Chondrocyte (in vitro differentiated cells): ENCODE results near the gene SNCB. TPM values are rescaled to one million over a fixed set of nuclear protein-coding genes. Genes with fewer than 3 reads are reported as not detected.
A peak's percentile ranks its signal among the peaks of the same experiment; 100 is the strongest.

Experiments used
- DNase-seq: peaks from one replicate; pipeline ENCODE4 v3.0.0; 2021; ENCODE audit warnings: mixed read lengths, low spot score
- H3K27ac Mint-ChIP-seq: one replicate; pipeline ENCODE4 v1.8.0; 2021; ENCODE audit warnings: mild to moderate bottlenecking, moderate library complexity, mixed read lengths; ENCODE audit not compliant: unreplicated experiment
- H3K27me3 Mint-ChIP-seq: 2 replicates; pipeline ENCODE4 v1.8.0; 2021; ENCODE audit warnings: low read depth, mixed read lengths
- H3K36me3 Mint-ChIP-seq: 2 replicates; pipeline ENCODE4 v1.8.0; 2021; ENCODE audit warnings: low read depth, mixed read lengths
- H3K4me1 Mint-ChIP-seq: 2 replicates; pipeline ENCODE4 v1.8.0; 2021; ENCODE audit warnings: low read depth, mild to moderate bottlenecking, mixed read lengths
- H3K4me3 Mint-ChIP-seq: one replicate; pipeline ENCODE4 v1.8.0; 2021; ENCODE audit warnings: mild to moderate bottlenecking, moderate library complexity, mixed read lengths; ENCODE audit not compliant: unreplicated experiment
- H3K9me3 Mint-ChIP-seq: 2 replicates; pipeline ENCODE4 v1.8.0; 2021; ENCODE audit warnings: low read depth, mixed read lengths
- total RNA-seq: library from RNA; stranded (reverse); gene quantifications from 3 replicates; pipeline ENCODE4 v1.2.1, GENCODE V29; 2021
- TF ChIP-seq, protein P1 (sequence below): fragments of 200-600 bp; sonication (generic); IDR thresholded peaks from 2 replicates; pipeline ENCODE4 v1.5.0; 2021; ENCODE audit warnings: antibody characterized with exemption, mild to moderate bottlenecking, moderate library complexity

SNCB gene
- total RNA-seq, 1 donor from 2014 or later: 0.45 TPM

DNA sequence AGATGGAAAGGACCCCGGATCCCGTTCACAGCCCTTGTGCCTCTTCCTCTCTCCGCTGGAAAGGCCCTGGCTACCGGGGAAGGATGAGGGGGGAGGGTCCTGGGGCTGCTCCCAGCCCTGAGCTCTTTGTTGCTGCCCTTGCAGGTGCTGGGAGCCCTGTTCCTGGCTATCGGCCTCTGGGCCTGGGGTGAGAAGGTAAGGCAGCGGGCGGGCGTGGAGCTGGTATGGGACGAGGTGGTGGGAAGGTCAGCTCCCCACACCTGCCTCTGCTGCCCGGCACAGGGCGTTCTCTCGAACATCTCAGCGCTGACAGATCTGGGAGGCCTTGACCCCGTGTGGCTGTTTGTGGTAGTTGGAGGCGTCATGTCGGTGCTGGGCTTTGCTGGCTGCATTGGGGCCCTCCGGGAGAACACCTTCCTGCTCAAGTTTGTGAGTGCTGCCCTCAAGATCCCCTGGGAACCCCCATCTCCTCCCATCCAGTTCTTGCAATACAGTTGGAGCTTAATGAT, 21.2 kb upstream of the SNCB start:
- Mint-ChIP-seq H3K4me3 (no peak overlapping the region), H3K27ac (no peak overlapping the region), H3K36me3 (peaks cover 4% of the 10 kb centered on the region), H3K9me3 (no peaks in the 10 kb centered on the region), H3K4me1 (peaks cover 24% of the 10 kb centered on the region), H3K27me3 (no peaks in the 10 kb centered on the region)
- TF ChIP-seq, protein P1, sequence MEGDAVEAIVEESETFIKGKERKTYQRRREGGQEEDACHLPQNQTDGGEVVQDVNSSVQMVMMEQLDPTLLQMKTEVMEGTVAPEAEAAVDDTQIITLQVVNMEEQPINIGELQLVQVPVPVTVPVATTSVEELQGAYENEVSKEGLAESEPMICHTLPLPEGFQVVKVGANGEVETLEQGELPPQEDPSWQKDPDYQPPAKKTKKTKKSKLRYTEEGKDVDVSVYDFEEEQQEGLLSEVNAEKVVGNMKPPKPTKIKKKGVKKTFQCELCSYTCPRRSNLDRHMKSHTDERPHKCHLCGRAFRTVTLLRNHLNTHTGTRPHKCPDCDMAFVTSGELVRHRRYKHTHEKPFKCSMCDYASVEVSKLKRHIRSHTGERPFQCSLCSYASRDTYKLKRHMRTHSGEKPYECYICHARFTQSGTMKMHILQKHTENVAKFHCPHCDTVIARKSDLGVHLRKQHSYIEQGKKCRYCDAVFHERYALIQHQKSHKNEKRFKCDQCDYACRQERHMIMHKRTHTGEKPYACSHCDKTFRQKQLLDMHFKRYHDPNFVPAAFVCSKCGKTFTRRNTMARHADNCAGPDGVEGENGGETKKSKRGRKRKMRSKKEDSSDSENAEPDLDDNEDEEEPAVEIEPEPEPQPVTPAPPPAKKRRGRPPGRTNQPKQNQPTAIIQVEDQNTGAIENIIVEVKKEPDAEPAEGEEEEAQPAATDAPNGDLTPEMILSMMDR: no peak
- DNase-seq: no peak

DNA sequence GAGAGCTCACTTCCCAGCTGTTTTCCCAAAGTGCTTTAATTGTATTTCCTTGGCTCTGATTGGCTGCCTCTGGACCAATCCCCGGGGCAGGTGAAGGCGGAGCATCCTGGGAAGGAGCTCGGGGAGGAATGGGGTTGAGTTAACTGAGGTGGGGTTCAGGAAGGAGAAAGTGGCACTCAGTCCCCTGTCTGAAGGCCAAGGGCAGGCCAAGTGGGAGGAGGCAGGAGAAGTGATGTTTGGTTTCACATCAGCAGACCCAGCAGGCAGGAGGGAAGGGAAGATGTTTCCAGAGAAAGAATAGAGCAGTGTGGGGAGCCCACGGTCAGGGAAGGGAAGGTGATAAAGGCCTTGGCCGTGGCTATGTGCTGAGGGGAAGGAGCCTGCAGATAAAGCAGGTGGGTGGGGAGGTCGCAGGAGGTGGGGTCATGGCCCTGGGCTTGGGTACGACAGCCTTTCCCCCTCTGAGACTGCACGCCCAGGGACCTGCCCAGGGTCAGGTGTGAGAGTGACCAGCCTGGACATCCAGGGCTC, 20.1 kb upstream of the SNCB start:
- Mint-ChIP-seq H3K4me3 (no peak overlapping the region), H3K27me3 (no peaks in the 10 kb centered on the region), H3K27ac (no peak overlapping the region), H3K9me3 (no peaks in the 10 kb centered on the region), H3K4me1 (peaks cover 27% of the 10 kb centered on the region), H3K36me3 (peaks cover 4% of the 10 kb centered on the region)
- TF ChIP-seq, protein P1: no peak
- no peak for DNase-seq

- H3K9me3 Mint-ChIP-seq: no peaks in the 10 kb centered on the region
- TF ChIP-seq, protein P1: no peak
- H3K4me3 Mint-ChIP-seq: peak overlapping the region; percentile 87
- peak overlapping the region; percentile 27 for H3K27ac Mint-ChIP-seq
- peaks cover 4% of the 10 kb centered on the region for H3K36me3 Mint-ChIP-seq
- peaks cover 27% of the 10 kb centered on the region for H3K4me1 Mint-ChIP-seq
- no peaks in the 10 kb centered on the region for H3K27me3 Mint-ChIP-seq
- DNase-seq: no peak
Measured at GRCh38 chr5:176648474-176649194, 18.3 kb upstream of the SNCB start.

DNA sequence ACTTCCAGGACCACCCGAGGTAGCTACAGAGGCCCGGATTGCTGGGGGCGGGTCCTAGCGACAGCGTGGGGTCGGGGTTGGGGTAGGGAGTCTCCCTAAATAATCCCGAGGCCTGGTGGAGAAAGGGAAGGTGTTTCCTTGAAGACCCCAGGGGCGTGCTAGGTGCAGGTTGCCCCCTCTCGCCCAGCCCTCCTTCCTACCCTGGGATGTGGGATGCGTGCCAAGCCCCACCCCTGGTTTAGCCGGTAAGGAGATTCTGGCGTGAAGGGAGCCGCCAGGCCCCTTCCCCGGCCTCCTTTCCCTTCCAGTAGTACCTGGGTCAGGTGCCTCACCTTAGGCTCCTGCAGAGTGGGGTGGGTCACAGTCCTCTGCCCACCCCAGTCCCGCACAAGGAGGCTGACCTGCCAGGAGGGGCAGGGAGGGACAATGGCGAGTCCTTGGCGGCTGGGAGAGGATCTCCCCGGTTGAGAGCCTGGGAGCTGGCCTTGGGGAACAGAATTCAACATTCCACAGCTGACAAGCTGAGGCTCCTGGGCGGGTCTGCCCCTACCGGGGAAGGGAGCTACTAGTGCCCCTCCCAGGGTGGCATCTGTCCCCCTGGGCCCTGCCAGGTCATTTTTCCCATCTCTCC, 17.6 kb upstream of the SNCB start:
- Mint-ChIP-seq H3K9me3 (no peaks in the 10 kb centered on the region), H3K27ac (peak overlapping the region; percentile 27), H3K27me3 (no peaks in the 10 kb centered on the region), H3K4me1 (peaks cover 23% of the 10 kb centered on the region), H3K36me3 (no peaks in the 10 kb centered on the region), H3K4me3 (peak overlapping the region; percentile 87)
- TF ChIP-seq, protein P1: no peak
- DNase-seq: no peak

- Mint-ChIP-seq H3K36me3 (no peaks in the 10 kb centered on the region), H3K9me3 (no peaks in the 10 kb centered on the region), H3K4me1 (peaks cover 23% of the 10 kb centered on the region), H3K4me3 (peak within 1 kb of the TSS; percentile 87), H3K27me3 (no peaks in the 10 kb centered on the region), H3K27ac (peak within 1 kb of the TSS; percentile 88)
- TF ChIP-seq, protein P1: peak; percentile 70
- DNase-seq: peak; percentile 100
Measured at GRCh38 chr5:176647030-176647842, 16.9 kb upstream of the SNCB start, which contains the start of gene TSPAN17. Gene TSPAN17, plus strand, starts transcription at chr5:176647484. Its CDS starts 132 bp downstream, at chr5:176647616.
